ENCODE measurements around the gene CSK.

GRCh38 chr15:74777769-74778598 lies 3.9 kb upstream of the CSK start:
- TF ChIP-seq CTCF (IDR thresholded peaks at IDR 0.05) (no peak), EZH2 (IDR thresholded peaks at IDR 0.05; ENCODE audit: borderline replicate concordance, insufficient read depth, low read depth, low read length, poor library complexity, severe bottlenecking) (no peak)

Measured in B cell (primary cell).